ENCODE results near the gene PDE10A.

Gene PDE10A

GRCh38 chr6:165426892-165427291 is 236.1 kb downstream of the PDE10A start:
- Histone ChIP-seq H3K4me2 (ENCODE audit: low read depth, low read length, poor library complexity, severe bottlenecking) (no peak overlapping the region), H3K4me3 (ENCODE audit: insufficient read depth, low read length, poor library complexity, severe bottlenecking) (no peak overlapping the region), H3K27ac (ENCODE audit: low read depth, low read length) (no peak overlapping the region), H3K36me3 (ENCODE audit: low read length) (no peaks in the 10 kb centered on the region), H3K9me3 (ENCODE audit: insufficient read depth, low read length) (no peaks in the 10 kb centered on the region), H3K9ac (ENCODE audit: low read length) (no peak overlapping the region), H3K79me2 (ENCODE audit: insufficient read depth, low read length) (no peaks in the 10 kb centered on the region), H3K9me2 (replicated peaks; ENCODE audit: insufficient read depth, low read length) (no peaks in the 10 kb centered on the region), H4K20me1 (ENCODE audit: low read depth, low read length) (no peaks in the 10 kb centered on the region), H3F3A (ENCODE audit: insufficient read depth) (no peaks in the 10 kb centered on the region), H3K27me3 (ENCODE audit: low read length) (no peaks in the 10 kb centered on the region), H2AFZ (ENCODE audit: low read depth, low read length, severe bottlenecking) (no peak overlapping the region)
- TF ChIP-seq, protein P1, sequence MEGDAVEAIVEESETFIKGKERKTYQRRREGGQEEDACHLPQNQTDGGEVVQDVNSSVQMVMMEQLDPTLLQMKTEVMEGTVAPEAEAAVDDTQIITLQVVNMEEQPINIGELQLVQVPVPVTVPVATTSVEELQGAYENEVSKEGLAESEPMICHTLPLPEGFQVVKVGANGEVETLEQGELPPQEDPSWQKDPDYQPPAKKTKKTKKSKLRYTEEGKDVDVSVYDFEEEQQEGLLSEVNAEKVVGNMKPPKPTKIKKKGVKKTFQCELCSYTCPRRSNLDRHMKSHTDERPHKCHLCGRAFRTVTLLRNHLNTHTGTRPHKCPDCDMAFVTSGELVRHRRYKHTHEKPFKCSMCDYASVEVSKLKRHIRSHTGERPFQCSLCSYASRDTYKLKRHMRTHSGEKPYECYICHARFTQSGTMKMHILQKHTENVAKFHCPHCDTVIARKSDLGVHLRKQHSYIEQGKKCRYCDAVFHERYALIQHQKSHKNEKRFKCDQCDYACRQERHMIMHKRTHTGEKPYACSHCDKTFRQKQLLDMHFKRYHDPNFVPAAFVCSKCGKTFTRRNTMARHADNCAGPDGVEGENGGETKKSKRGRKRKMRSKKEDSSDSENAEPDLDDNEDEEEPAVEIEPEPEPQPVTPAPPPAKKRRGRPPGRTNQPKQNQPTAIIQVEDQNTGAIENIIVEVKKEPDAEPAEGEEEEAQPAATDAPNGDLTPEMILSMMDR (IDR thresholded peaks at IDR 0.05; ENCODE audit: insufficient read depth, low read length, poor library complexity, severe bottlenecking): no peak
- no peak for TF ChIP-seq EZH2phosphoT487 (conservative IDR thresholded peaks at IDR 0.05; ENCODE audit: low read length)

- Histone ChIP-seq H3F3A (ENCODE audit: insufficient read depth) (no peaks in the 10 kb centered on the region), H3K9ac (ENCODE audit: low read length) (no peak overlapping the region), H3K27ac (ENCODE audit: low read depth, low read length) (no peak overlapping the region), H2AFZ (ENCODE audit: low read depth, low read length, severe bottlenecking) (no peak overlapping the region), H3K36me3 (ENCODE audit: low read length) (no peaks in the 10 kb centered on the region), H3K27me3 (ENCODE audit: low read length) (no peaks in the 10 kb centered on the region), H3K9me3 (ENCODE audit: insufficient read depth, low read length) (no peaks in the 10 kb centered on the region), H3K4me2 (ENCODE audit: low read depth, low read length, poor library complexity, severe bottlenecking) (no peak overlapping the region), H3K4me3 (ENCODE audit: insufficient read depth, low read length, poor library complexity, severe bottlenecking) (no peak overlapping the region), H4K20me1 (ENCODE audit: low read depth, low read length) (no peaks in the 10 kb centered on the region), H3K9me2 (replicated peaks; ENCODE audit: insufficient read depth, low read length) (no peaks in the 10 kb centered on the region), H3K79me2 (ENCODE audit: insufficient read depth, low read length) (no peaks in the 10 kb centered on the region)
- TF ChIP-seq, protein P1 (IDR thresholded peaks at IDR 0.05; ENCODE audit: insufficient read depth, low read length, poor library complexity, severe bottlenecking): no peak
- no peak for TF ChIP-seq EZH2phosphoT487 (conservative IDR thresholded peaks at IDR 0.05; ENCODE audit: low read length)
These were observed 240.8 kb downstream of the PDE10A start for GRCh38 chr6:165422192-165422591.

DNA sequence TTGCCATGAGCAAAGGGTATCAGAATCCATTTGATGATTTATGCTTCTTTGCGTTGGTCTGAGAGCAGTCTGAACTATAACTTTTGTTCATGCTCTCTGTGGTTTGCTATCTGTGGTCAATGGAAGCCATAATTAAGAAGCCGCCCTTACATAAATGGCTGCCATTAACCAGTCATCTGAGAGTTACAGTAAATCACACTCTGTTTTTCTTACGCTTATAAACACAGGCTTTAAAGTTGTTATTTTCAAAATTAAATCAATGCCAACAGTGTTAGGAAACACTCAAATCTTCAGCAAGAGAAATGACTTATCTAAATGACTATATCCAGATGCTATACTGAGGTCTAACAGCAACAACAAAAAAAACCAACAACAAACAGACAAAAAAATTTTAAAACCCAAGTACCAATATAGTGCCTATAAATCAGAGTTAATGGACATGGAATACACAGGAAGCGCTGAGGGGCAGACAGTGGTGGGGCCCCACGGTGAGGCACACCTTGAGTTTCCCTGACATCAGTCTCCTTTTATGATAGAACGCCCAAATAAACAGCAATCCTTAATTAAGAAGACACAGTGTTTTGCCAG is 245.7 kb downstream of the PDE10A start:
- no peaks in the 10 kb centered on the region for H3F3A ChIP-seq (ENCODE audit: insufficient read depth)
- H3K36me3 ChIP-seq (ENCODE audit: low read length): no peaks in the 10 kb centered on the region
- no peak overlapping the region for H3K9ac ChIP-seq (ENCODE audit: low read length)
- no peak overlapping the region for H3K4me3 ChIP-seq (ENCODE audit: insufficient read depth, low read length, poor library complexity, severe bottlenecking)
- H3K27me3 ChIP-seq (ENCODE audit: low read length): no peaks in the 10 kb centered on the region
- H2AFZ ChIP-seq (ENCODE audit: low read depth, low read length, severe bottlenecking): no peak overlapping the region
- H3K27ac ChIP-seq (ENCODE audit: low read depth, low read length): no peak overlapping the region
- no peaks in the 10 kb centered on the region for H3K9me2 ChIP-seq (replicated peaks; ENCODE audit: insufficient read depth, low read length)
- no peak for TF ChIP-seq EZH2phosphoT487 (conservative IDR thresholded peaks at IDR 0.05; ENCODE audit: low read length)
- TF ChIP-seq, protein P1 (IDR thresholded peaks at IDR 0.05; ENCODE audit: insufficient read depth, low read length, poor library complexity, severe bottlenecking): no peak
- H3K79me2 ChIP-seq (ENCODE audit: insufficient read depth, low read length): no peaks in the 10 kb centered on the region
- H3K9me3 ChIP-seq (ENCODE audit: insufficient read depth, low read length): no peaks in the 10 kb centered on the region
- H3K4me2 ChIP-seq (ENCODE audit: low read depth, low read length, poor library complexity, severe bottlenecking): no peak overlapping the region
- H4K20me1 ChIP-seq (ENCODE audit: low read depth, low read length): no peaks in the 10 kb centered on the region
